IPS DF 6.9 (cell line): ENCODE results near the gene BCR.

Experiments
- DNase-seq: peaks from one replicate; pipeline ENCODE4 v3.0.0-alpha.2; 2013; ENCODE audit warnings: low read depth, low spot score
- H3K27ac ChIP-seq: one replicate; pipeline ENCODE4 v1.5.1; 2013; ENCODE audit warnings: low read length, control low read depth
- H3K27me3 ChIP-seq: 2 replicates; pipeline ENCODE4 v1.6.1; 2013; ENCODE audit warnings: mild to moderate bottlenecking, low read length; ENCODE audit not compliant: control insufficient read depth, insufficient read depth
- H3K36me3 ChIP-seq: 2 replicates; pipeline ENCODE4 v1.6.1; 2013; ENCODE audit warnings: low read length; ENCODE audit not compliant: control insufficient read depth, insufficient read depth
- H3K4me1 ChIP-seq: 2 replicates; pipeline ENCODE4 v1.6.1; 2013; ENCODE audit warnings: low read length; ENCODE audit not compliant: control insufficient read depth, insufficient read depth
- H3K4me3 ChIP-seq: 2 replicates; pipeline ENCODE4 v1.5.1; 2013; ENCODE audit warnings: mild to moderate bottlenecking, low read length
- H3K9me3 ChIP-seq: 2 replicates; pipeline ENCODE4 v1.6.1; 2013; ENCODE audit warnings: low read length, inconsistent platforms; ENCODE audit not compliant: control insufficient read depth, insufficient read depth
- WGBS: extraction: QIAGEN DNeasy Blood & Tissue Kit; methylation state at CpG from one replicate; pipeline ENCODE4 v1.1.7; 2013; ENCODE audit warnings: mixed read lengths, missing lambda C conversion rate; ENCODE audit not compliant: insufficient read length, insufficient coverage; 5-methylcytosine and 5-hydroxymethylcytosine counted together

The BCR gene

DNA sequence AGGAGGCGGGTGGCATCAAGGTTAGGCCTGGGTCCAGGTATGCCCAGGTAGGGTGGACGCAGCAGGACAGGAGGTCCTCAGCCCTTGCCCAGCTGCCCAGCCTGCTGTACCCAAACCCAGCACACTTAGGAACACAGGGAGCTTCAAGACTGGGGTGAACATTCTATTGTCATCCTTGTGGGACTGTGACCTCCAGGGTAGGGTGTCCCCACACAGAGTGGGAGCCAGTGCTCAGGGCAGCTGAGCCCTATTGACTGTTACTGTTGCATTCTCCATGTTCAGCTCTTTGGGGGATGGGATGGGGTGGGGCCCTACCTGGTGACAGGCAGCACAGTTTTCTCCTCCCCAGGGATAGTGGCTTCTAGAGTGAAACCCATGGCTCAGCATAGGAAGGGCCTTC lies 106.0 kb downstream of the BCR start:
- Histone ChIP-seq H3K9me3 (no peaks in the 10 kb centered on the region), H3K4me1 (no peaks in the 10 kb centered on the region), H3K27me3 (no peaks in the 10 kb centered on the region), H3K36me3 (peaks cover 39% of the 10 kb centered on the region), H3K27ac (no peak overlapping the region), H3K4me3 (no peak overlapping the region)
- WGBS, result no CpG with 5 or more reads among the region's 2 CpGs
- DNase-seq, result no peak

DNA sequence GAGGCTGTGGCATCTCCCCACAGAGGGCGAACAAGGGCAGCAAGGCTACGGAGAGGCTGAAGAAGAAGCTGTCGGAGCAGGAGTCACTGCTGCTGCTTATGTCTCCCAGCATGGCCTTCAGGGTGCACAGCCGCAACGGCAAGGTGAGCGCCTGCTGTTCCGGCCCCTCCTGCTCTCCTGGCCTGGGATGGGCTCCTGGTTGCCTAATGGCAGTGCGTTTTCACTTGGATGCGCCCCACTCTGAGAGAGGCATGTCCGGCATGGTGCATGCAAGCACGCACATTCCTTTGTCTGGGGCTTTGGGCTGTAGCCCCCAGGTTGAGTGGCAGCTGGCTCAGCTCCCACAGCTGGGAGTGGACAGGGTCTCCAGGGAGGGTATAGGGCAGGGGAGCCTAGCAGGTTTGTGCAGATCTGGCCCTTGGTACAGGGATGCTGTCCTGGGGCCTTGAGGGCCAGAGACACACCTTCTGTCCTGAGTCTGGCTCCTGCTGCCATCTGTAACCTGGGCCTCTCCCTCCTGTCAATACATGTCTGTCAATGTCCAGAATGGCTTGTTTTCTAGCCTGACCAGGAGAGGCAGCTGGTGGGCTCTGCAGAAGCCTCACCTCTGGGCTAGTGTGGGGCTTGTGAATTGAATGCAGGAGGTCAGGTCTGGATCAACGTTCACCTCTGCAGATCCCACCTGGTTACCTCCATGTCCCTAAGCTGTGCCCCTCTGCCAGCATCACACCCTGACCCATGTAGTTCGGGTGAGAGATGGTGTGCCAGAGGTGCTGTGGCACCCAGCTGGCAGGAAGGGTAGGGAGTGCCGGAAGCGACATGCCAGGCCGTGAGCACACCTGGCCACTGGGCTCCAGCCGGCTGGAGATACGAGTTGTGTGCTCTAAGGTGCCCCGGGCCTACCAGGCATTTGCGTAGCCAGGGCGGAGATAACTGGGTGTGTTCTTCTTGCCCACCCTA lies 107.1 kb downstream of the BCR start:
- H3K36me3 ChIP-seq, result peaks cover 47% of the 10 kb centered on the region
- no peak for DNase-seq
- no CpG with 5 or more reads among the region's 21 CpGs for WGBS
- H3K9me3 ChIP-seq, result no peaks in the 10 kb centered on the region
- no peaks in the 10 kb centered on the region for H3K4me1 ChIP-seq
- H3K4me3 ChIP-seq, result no peak overlapping the region
- H3K27me3 ChIP-seq, result no peaks in the 10 kb centered on the region
- H3K27ac ChIP-seq, result no peak overlapping the region

DNA sequence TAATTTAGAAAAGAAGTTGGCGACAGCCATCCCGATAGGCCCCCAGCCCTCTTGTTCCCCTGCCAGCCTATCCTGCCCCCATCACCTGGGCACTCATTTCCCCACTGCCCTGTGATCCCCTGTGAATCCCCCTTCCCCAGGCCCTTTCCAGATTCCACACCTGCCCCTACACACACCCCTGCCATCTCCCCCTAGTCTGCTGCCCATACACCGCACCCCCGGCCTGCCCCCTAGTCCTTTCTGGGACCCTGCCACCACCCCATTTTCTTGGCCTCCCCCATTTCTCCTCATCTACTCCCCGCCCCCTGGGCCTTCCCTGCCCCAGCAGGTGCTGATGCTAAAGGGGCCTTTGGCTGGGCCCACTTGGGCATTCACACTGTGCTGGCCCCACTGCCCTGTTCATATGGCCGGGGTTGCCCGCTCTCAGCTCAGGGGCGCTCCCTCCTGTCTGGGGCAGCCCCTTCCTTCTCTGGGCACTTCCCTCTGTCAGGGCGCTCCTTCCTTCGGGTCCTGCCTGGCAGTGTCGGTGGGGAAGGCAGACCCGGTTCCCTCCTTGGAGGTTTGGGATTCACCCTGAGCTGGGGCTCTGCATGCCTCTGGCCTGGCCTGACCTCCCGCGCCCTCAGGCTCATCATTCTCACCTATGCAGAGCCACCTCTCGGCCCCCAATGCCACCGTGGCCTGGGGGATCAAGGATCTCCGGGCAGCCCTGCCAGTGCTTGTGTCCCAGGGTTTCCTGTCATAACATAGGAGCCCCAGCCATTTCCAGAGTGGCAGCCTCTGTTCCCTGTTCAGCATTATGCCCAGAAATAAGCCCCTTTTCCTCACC lies 108.2 kb downstream of the BCR start:
- no peak overlapping the region for H3K27ac ChIP-seq
- DNase-seq, result no peak
- H3K27me3 ChIP-seq, result no peaks in the 10 kb centered on the region
- no CpG with 5 or more reads among the region's 17 CpGs for WGBS
- H3K4me3 ChIP-seq, result no peak overlapping the region
- no peaks in the 10 kb centered on the region for H3K4me1 ChIP-seq
- H3K36me3 ChIP-seq, result peaks cover 53% of the 10 kb centered on the region
- H3K9me3 ChIP-seq, result no peaks in the 10 kb centered on the region

DNA sequence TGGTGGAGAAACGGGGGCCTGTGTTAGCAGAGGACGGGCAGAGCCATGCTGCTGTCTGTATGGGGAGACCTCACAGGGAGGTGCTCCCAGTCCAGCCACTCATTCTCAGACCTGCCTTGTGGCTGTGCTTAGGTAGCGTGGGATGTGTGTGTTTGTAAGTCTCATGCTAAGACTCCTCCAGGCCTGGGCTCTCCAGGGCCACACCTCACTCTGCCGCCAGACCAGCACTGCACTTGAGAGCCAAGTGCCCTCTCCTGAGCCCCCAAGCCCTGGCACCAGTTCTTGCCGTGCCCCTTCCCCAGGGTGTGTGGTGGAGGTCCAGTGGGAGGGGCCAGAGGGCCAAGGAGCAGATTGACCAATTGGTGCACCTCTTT lies 108.8 kb downstream of the BCR start:
- H3K4me3 ChIP-seq, result no peak overlapping the region
- no CpG with 5 or more reads among the region's 5 CpGs for WGBS
- H3K36me3 ChIP-seq, result peaks cover 50% of the 10 kb centered on the region
- H3K27me3 ChIP-seq, result no peaks in the 10 kb centered on the region
- no peaks in the 10 kb centered on the region for H3K9me3 ChIP-seq
- no peak overlapping the region for H3K27ac ChIP-seq
- no peaks in the 10 kb centered on the region for H3K4me1 ChIP-seq
- no peak for DNase-seq

DNA sequence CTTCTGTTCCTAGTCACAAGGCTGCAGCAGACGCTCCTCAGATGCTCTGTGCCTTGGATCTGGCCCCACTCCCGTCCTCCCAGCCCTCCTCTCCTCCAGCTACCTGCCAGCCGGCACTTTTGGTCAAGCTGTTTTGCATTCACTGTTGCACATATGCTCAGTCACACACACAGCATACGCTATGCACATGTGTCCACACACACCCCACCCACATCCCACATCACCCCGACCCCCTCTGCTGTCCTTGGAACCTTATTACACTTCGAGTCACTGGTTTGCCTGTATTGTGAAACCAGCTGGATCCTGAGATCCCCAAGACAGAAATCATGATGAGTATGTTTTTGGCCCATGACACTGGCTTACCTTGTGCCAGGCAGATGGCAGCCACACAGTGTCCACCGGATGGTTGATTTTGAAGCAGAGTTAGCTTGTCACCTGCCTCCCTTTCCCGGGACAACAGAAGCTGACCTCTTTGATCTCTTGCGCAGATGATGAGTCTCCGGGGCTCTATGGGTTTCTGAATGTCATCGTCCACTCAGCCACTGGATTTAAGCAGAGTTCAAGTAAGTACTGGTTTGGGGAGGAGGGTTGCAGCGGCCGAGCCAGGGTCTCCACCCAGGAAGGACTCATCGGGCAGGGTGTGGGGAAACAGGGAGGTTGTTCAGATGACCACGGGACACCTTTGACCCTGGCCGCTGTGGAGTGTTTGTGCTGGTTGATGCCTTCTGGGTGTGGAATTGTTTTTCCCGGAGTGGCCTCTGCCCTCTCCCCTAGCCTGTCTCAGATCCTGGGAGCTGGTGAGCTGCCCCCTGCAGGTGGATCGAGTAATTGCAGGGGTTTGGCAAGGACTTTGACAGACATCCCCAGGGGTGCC lies 109.8 kb downstream of the BCR start:
- peaks cover 52% of the 10 kb centered on the region for H3K36me3 ChIP-seq

DNA sequence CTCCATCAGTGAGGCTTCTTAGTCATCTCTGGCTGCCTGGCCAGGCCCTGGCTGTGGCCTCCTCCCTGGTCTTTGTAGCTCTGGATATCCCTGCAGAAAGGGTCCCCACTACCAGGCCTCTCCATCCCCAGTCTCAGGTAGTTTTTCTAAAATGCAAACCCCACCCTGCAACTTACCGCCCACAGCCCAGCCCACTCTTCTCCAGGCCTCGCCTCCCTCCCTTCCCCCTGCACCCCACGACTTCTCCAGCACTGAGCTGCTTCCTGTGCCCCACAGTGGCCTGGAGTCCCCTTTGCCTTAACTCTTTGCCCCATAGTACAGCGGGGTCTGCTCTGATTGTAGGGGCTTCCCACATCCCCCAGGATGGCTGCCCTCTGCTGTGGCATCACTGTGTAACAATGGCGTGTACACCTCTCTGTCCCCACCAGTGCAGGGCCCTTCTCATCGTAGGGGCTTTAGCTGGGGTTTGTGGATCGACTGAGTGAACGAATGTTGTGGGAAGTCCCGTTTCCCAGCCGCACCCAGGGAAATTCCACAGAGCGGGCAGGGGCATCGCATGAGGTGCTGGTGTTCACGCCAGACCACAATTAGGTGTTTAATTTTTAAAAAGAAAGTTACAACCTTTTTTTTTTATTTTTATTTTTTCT lies 111.6 kb downstream of the BCR start:
- H3K4me3 ChIP-seq, result no peak overlapping the region
- no CpG with 5 or more reads among the region's 13 CpGs for WGBS
- H3K9me3 ChIP-seq, result no peaks in the 10 kb centered on the region
- H3K4me1 ChIP-seq, result no peaks in the 10 kb centered on the region
- no peak overlapping the region for H3K27ac ChIP-seq
- no peak for DNase-seq
- no peaks in the 10 kb centered on the region for H3K27me3 ChIP-seq
- H3K36me3 ChIP-seq, result peaks cover 44% of the 10 kb centered on the region

More for the DNA sequence above, 109.8 kb downstream of the BCR start:
- H3K27me3 ChIP-seq, result no peaks in the 10 kb centered on the region
- no peak overlapping the region for H3K4me3 ChIP-seq
- no CpG with 5 or more reads among the region's 18 CpGs for WGBS
- H3K4me1 ChIP-seq, result no peaks in the 10 kb centered on the region
- no peaks in the 10 kb centered on the region for H3K9me3 ChIP-seq
- no peak overlapping the region for H3K27ac ChIP-seq
- DNase-seq, result no peak

DNA sequence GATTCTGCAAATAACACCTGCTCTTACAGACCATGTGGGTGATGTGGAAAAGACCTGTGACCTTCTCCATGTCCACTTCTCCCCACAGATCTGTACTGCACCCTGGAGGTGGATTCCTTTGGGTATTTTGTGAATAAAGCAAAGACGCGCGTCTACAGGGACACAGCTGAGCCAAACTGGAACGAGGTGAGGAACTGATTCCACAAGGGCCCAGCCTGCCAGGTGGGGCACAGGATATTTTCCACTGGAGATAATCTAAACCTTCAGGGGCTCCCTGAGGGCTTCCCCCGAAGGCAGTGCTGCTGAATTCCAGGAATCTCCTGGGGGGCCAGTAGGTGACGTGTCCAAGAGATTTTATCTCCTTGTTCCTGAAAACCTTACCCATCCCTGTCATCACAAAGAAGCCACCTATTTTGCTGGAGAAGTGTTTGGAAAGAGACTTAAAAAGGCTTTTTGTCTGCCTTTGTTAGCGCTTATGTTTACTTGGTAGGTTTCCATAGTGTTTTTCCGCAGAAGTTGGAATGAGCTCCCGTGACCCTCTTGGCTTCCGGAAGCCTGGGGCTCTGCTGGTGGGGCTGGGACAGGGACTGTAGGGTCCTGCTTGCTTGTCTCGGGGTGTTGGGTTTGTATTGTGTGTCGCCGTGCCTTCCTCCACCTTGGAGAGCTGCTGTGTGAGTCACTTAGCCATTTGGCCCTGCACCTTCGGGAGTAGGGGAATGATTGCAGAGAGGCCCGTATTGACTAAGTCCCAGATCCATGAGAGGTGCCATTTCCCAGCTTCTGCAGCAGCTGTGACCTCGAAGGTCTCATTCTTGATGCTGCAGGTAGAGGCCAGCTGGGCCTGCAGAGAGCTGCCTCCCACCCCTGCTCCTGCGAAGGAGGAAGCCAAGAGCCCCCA lies 112.4 kb downstream of the BCR start:
- Histone ChIP-seq H3K27me3 (no peaks in the 10 kb centered on the region), H3K9me3 (no peaks in the 10 kb centered on the region), H3K36me3 (peaks cover 44% of the 10 kb centered on the region), H3K4me1 (no peaks in the 10 kb centered on the region), H3K4me3 (no peak overlapping the region), H3K27ac (no peak overlapping the region)
- no peak for DNase-seq
- WGBS, result no CpG with 5 or more reads among the region's 17 CpGs

DNA sequence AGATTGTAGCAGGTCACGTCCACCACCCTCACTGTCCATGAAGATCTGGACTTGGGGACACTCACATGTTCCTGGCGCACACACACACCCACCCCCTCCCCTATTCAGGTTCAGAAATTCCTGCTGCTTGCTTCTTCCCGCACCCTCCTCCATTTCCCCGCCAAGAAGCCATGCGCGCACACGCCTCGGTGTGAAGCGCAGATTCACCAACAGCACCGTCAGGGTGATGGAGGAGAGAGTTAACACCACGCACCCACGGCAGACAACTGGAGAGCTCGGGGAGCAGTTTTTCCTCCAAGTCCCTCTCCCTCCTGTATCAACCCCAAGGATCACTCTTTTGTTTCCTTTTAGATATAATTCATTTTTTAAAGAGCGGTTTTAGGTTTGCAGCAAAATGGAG lies 113.4 kb downstream of the BCR start:
- DNase-seq, result no peak
- no peak overlapping the region for H3K27ac ChIP-seq
- no peaks in the 10 kb centered on the region for H3K4me1 ChIP-seq
- no CpG with 5 or more reads among the region's 14 CpGs for WGBS
- H3K9me3 ChIP-seq, result no peaks in the 10 kb centered on the region
- H3K27me3 ChIP-seq, result no peaks in the 10 kb centered on the region
- H3K4me3 ChIP-seq, result no peak overlapping the region
- H3K36me3 ChIP-seq, result peaks cover 40% of the 10 kb centered on the region

DNA sequence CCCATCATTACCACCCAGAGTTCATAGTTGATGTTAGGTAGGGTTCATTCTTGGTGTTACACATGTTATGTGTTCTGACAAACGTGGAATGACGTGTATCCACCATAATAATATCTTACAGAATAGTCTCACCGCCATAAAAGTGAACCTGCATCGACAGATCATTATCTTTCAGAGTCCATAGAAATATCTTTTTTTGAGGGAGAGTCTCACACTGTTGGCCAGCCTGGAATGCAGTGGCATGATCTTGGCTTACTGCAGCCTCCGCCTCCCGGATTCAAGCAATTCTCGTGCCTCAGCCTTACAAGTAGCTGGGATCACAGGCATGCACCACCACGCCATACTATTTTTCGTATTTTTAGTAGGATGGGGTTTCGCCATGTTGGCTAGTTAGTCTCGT lies 113.9 kb downstream of the BCR start:
- no peak for DNase-seq
- Histone ChIP-seq H3K36me3 (peaks cover 37% of the 10 kb centered on the region), H3K4me3 (no peak overlapping the region), H3K27me3 (no peaks in the 10 kb centered on the region), H3K4me1 (no peaks in the 10 kb centered on the region), H3K9me3 (no peaks in the 10 kb centered on the region), H3K27ac (no peak overlapping the region)
- no CpG with 5 or more reads among the region's 11 CpGs for WGBS
